HepG2 (cell line): Measurements from ENCODE around the gene KLKB1. TPM values are rescaled to one million over a fixed set of nuclear protein-coding genes. Genes with fewer than 3 reads are reported as not detected.

ENCODE experiments used
- ATAC-seq: fragments of 200-7000 bp; cut with Tn5 transposase; 3 replicates; pipeline ENCODE4 v1.9.1; 2020; ENCODE audit warnings: mild to moderate bottlenecking, moderate library complexity
- BruUV-seq: library from RNA; stranded (reverse); fragments of 400-500 nt; replicated peaks from 2 replicates; lab custom pipeline; 2021; lab: Mats Ljungman, UMichigan
- CTCF ChIA-PET: fragments of 300-600 bp; formaldehyde crosslinking; extraction: SDS; loops from one replicate; lab custom pipeline; 2021; ENCODE audit warnings: low total read pairs, inconsistent platforms, low intra/inter-chr PET ratio; lab: Yijun Ruan, JAX
- POLR2A ChIA-PET: fragments of 350-600 bp; sonication (Branson Sonifier 250); formaldehyde crosslinking; loops from one replicate; lab custom pipeline; 2020; ENCODE audit warnings: antibody characterized with exemption, inconsistent platforms; lab: Yijun Ruan, JAX
- DNase-seq: peaks from one replicate; pipeline ENCODE4 v3.0.0-alpha.2; 2015; ENCODE audit warnings: low spot score
- FAIRE-seq: peaks from 3 replicates; lab custom pipeline; 2011; peaks lifted over from hg19 to GRCh38; lab: Jason Lieb, UNC
- H2AFZ ChIP-seq: one replicate; pipeline ENCODE4 v1.6.1; 2011; ENCODE audit warnings: low read length, inconsistent platforms
- H3K27ac ChIP-seq: fragments of 300-600 bp; 3 replicates; pipeline ENCODE4 v1.8.0; 2011; ENCODE audit warnings: mixed run types, mild to moderate bottlenecking, mixed read lengths, low read length, inconsistent platforms; ENCODE audit not compliant: insufficient read depth; ENCODE audit errors: extremely low read length
- H3K27me3 ChIP-seq, 2 experiments: fragments of 200-600 bp in 1 of 2; 2 replicates in 1 of 2; 3 replicates in 1 of 2; pipeline versions ENCODE4 v1.6.0 to v1.8.0; 2011; ENCODE audit warnings: low read length in 2 of 2, mild to moderate bottlenecking in 2 of 2, moderate library complexity in 2 of 2, inconsistent platforms in 1 of 2; ENCODE audit not compliant: insufficient read depth in 2 of 2, control insufficient read depth in 1 of 2
- H3K36me3 ChIP-seq, 2 experiments: fragments of 200-600 bp in 1 of 2; replicated peaks in 1 of 2; 2 replicates in 1 of 2; 3 replicates in 1 of 2; pipeline versions ENCODE4 v1.5.1 to v1.8.0; 2011; ENCODE audit warnings: low read length in 2 of 2, inconsistent platforms in 1 of 2; ENCODE audit not compliant: insufficient read depth in 2 of 2, control insufficient read depth in 1 of 2
- H3K4me1 ChIP-seq: 2 replicates; pipeline ENCODE4 v1.5.1; 2012; ENCODE audit warnings: low read length, inconsistent platforms; ENCODE audit not compliant: insufficient read depth
- H3K4me2 ChIP-seq: 2 replicates; pipeline ENCODE4 v1.6.0; 2011; ENCODE audit warnings: low read depth, low read length, inconsistent platforms
- H3K4me3 ChIP-seq, 3 experiments: fragments of 200-600 bp in 1 of 3; sonication (generic), shearing (Covaris generic) in 1 of 3; replicated peaks in 1 of 3; 2 replicates each; pipeline ENCODE4 v1.5.1; 2011 to 2016; ENCODE audit warnings: low read length in 3 of 3, inconsistent platforms in 2 of 3, low read depth in 2 of 3, mild to moderate bottlenecking in 2 of 3, control low read depth in 1 of 3, mixed read lengths in 1 of 3; ENCODE audit not compliant: insufficient read depth in 1 of 3
- H3K79me2 ChIP-seq: one replicate; pipeline ENCODE4 v1.6.1; 2011; ENCODE audit warnings: low read length, inconsistent platforms; ENCODE audit not compliant: insufficient read depth
- H3K9ac ChIP-seq: 2 replicates; pipeline ENCODE4 v1.6.0; 2011; ENCODE audit warnings: mild to moderate bottlenecking, low read depth, low read length, inconsistent platforms; ENCODE audit not compliant: insufficient read depth
- H3K9me3 ChIP-seq: 2 replicates; pipeline ENCODE4 v1.5.1; 2012; ENCODE audit warnings: mild to moderate bottlenecking, low read length
- H4K20me1 ChIP-seq: 2 replicates; pipeline ENCODE4 v1.6.0; 2011; ENCODE audit warnings: inconsistent platforms, mild to moderate bottlenecking, low read length, moderate library complexity; ENCODE audit not compliant: insufficient read depth
- ARID5B ChIP-seq: IDR thresholded peaks from 2 replicates; pipeline ENCODE4 v1.4.0; 2020; ENCODE audit warnings: mild to moderate bottlenecking, missing genetic modification reagents
- EP300 ChIP-seq, 3 experiments: sonication (generic) in 1 of 3; formaldehyde crosslinking in 1 of 3; IDR thresholded peaks; 2 replicates each; pipeline versions ENCODE4 v1.5.1 to v1.6.1; 2011 to 2020; ENCODE audit warnings: low read depth in 2 of 3, low read length in 2 of 3, borderline replicate concordance in 1 of 3, improper control_type of control experiment in 1 of 3, mild to moderate bottlenecking in 1 of 3, missing genetic modification reagents in 1 of 3, moderate library complexity in 1 of 3
- HOXA7 ChIP-seq: sonication (generic); formaldehyde crosslinking; IDR thresholded peaks from 2 replicates; pipeline ENCODE4 v1.8.1; 2022; ENCODE audit warnings: mild to moderate bottlenecking, missing genetic modification reagents, moderate library complexity
- LCORL ChIP-seq, 2 experiments: fragments of 450-650 bp in 1 of 2; sonication (generic) in 1 of 2; formaldehyde crosslinking in 1 of 2; IDR thresholded peaks; 2 replicates each; pipeline versions ENCODE4 v1.5.0 to v1.6.1; 2017 to 2020; ENCODE audit warnings: antibody characterized with exemption in 1 of 2, missing genetic modification reagents in 1 of 2
- NR2C2 ChIP-seq: sonication (generic); formaldehyde crosslinking; IDR thresholded peaks from 2 replicates; pipeline ENCODE4 v1.4.0; 2020; ENCODE audit warnings: missing genetic modification reagents, mild to moderate bottlenecking, moderate library complexity, borderline replicate concordance
- PHF20 ChIP-seq: sonication (generic); formaldehyde crosslinking; IDR thresholded peaks from 2 replicates; pipeline ENCODE4 v1.5.0; 2020; ENCODE audit warnings: mild to moderate bottlenecking, missing genetic modification reagents
- SP5 ChIP-seq: IDR thresholded peaks from 2 replicates; pipeline ENCODE4 v1.6.1; 2016; ENCODE audit warnings: low read depth, borderline replicate concordance
- THRA ChIP-seq: sonication (generic); formaldehyde crosslinking; IDR thresholded peaks from 2 replicates; pipeline ENCODE4 v1.4.0; 2020; ENCODE audit warnings: missing genetic modification reagents, borderline replicate concordance
- ZBTB20 ChIP-seq: sonication (generic); formaldehyde crosslinking; IDR thresholded peaks from 2 replicates; pipeline ENCODE4 v1.8.1; 2023; ENCODE audit warnings: missing genetic modification reagents, low read depth, mild to moderate bottlenecking, borderline replicate concordance
- ZNF317 ChIP-seq: sonication (generic); formaldehyde crosslinking; IDR thresholded peaks from 2 replicates; pipeline ENCODE4 v1.5.0; 2020; ENCODE audit warnings: mild to moderate bottlenecking, missing genetic modification reagents
- ZNF33A ChIP-seq: sonication (generic); formaldehyde crosslinking; IDR thresholded peaks from 2 replicates; pipeline ENCODE4 v1.5.1; 2020; ENCODE audit warnings: missing genetic modification reagents, mild to moderate bottlenecking, moderate library complexity, borderline replicate concordance
- WGBS: methylation state at CpG from one replicate; pipeline ENCODE4 v1.1.6; 2017; ENCODE audit warnings: low lambda C conversion rate; 5-methylcytosine and 5-hydroxymethylcytosine counted together
- in situ Hi-C: cut with HindIII; loops from 2 replicates; pipeline ENCODE4 v1.10.0; 2017; ENCODE audit warnings: low pct_unique_long_range_greater_than_20kb; ENCODE audit not compliant: extremely low pct_ligation_motif_present
- intact Hi-C: fragments of 100-400 bp; cut with micrococcal nuclease; formaldehyde crosslinking; loops from one replicate; pipeline ENCODE4 v1.10.0; 2022; ENCODE audit not compliant: unreplicated experiment
- polyA plus RNA-seq, 8 experiments: library from polyadenylated mRNA; depleted of rRNA in 3 of 8; stranded (reverse) in 7 of 8; unstranded in 1 of 8; fragments of >200 nt; fragmentation: Illumina TruSeq in 4 of 8; extraction: Trizol in 4 of 8; gene quantifications; 2 replicates each; pipeline versions ENCODE4 v1.2.1 to v1.2.3, GENCODE V29; 2011 to 2016; ENCODE audit warnings: low read depth in 4 of 8, missing spikeins in 1 of 8, mixed read lengths in 1 of 8; ENCODE audit not compliant: insufficient read depth in 1 of 8
- total RNA-seq, 5 experiments: library from RNA; depleted of rRNA; stranded (reverse); fragments of >200 nt; fragmentation: Illumina TruSeq; extraction: Trizol; gene quantifications; 2 replicates each; pipeline ENCODE4 v1.2.3, GENCODE V29; 2016; ENCODE audit warnings: low read depth in 1 of 5
- TF ChIP-seq, protein P1 (sequence below): sonication (generic); formaldehyde crosslinking; IDR thresholded peaks from 2 replicates; pipeline ENCODE4 v1.9.0; 2021; ENCODE audit warnings: missing genetic modification reagents, borderline replicate concordance
- TF ChIP-seq, protein P2 (sequence below): sonication (generic); formaldehyde crosslinking; IDR thresholded peaks from 2 replicates; pipeline ENCODE4 v1.5.0; 2020; ENCODE audit warnings: mild to moderate bottlenecking, missing genetic modification reagents, moderate library complexity

The KLKB1 gene
- total and polyA plus RNA-seq, 2 of the 13 experiments (the other 11 are each of a cell fraction or from before 2014, with no cell fraction given), result 0.26 to 0.49 TPM

GRCh38 chr4:186283311-186283710 is 56.0 kb downstream of the KLKB1 start:
- in situ Hi-C loops (no loop called here), intact Hi-C loops (no loop called here)
- FAIRE-seq, result peak; percentile 48
- Histone ChIP-seq H3K4me2 (no peak overlapping the region), H3K9ac (no peak overlapping the region), H3K27ac (peak overlapping the region; percentile 4), H3K36me3 (peaks cover 1 to 10% of the 10 kb centered on the region in 2 experiments; a peak in 2 of 5 replicates), H3K4me1 (peaks cover 25% of the 10 kb centered on the region), H3K27me3 (no peaks in the 10 kb centered on the region), H2AFZ (no peak overlapping the region), H4K20me1 (no peaks in the 10 kb centered on the region), H3K9me3 (no peaks in the 10 kb centered on the region), H3K4me3 (no peak overlapping the region), H3K79me2 (no peaks in the 10 kb centered on the region)
- ChIA-PET POLR2A (interaction anchor here (1.8 kb wide), 1 partner anchor 17 kb away, joined by 5 read pairs; the partner anchor contains the start of gene F11), CTCF (no interaction called here)
- WGBS, result 64% methylated on average over 3 of the region's 5 CpGs
- DNase-seq, result peak; percentile 16
- ATAC-seq, result peak; percentile 85
- BruUV-seq, result no TSS peak
- TF ChIP-seq EP300 (IDR thresholded peaks at IDR 0.05; ENCODE audit: low read depth in 2 of 2, low read length in 2 of 2) (peak in 1 of 2 experiments; percentile 31; a peak in 1 of 4 replicates), EP300 (CRISPR knock-in tag; IDR thresholded peaks at IDR 0.05; ENCODE audit: borderline replicate concordance) (no peak), ARID5B (CRISPR knock-in tag) (peak; percentile 59), LCORL (IDR thresholded peaks at IDR 0.05) (no peak), LCORL (CRISPR knock-in tag; IDR thresholded peaks at IDR 0.05) (peak; percentile 66; the same call in 1 of the 2 replicates), THRA (CRISPR knock-in tag) (no peak), SP5 (peak; percentile 88), ZNF33A (CRISPR knock-in tag) (no peak), ZBTB20 (CRISPR knock-in tag) (no peak), ZNF317 (CRISPR knock-in tag) (0 out of 2 replicates have a peak, but pooled peaks have one; percentile 56), NR2C2 (peak; percentile 42; the same call in 1 of the 2 replicates), PHF20 (no peak), HOXA7 (CRISPR knock-in tag) (no peak)
- TF ChIP-seq, protein P1, sequence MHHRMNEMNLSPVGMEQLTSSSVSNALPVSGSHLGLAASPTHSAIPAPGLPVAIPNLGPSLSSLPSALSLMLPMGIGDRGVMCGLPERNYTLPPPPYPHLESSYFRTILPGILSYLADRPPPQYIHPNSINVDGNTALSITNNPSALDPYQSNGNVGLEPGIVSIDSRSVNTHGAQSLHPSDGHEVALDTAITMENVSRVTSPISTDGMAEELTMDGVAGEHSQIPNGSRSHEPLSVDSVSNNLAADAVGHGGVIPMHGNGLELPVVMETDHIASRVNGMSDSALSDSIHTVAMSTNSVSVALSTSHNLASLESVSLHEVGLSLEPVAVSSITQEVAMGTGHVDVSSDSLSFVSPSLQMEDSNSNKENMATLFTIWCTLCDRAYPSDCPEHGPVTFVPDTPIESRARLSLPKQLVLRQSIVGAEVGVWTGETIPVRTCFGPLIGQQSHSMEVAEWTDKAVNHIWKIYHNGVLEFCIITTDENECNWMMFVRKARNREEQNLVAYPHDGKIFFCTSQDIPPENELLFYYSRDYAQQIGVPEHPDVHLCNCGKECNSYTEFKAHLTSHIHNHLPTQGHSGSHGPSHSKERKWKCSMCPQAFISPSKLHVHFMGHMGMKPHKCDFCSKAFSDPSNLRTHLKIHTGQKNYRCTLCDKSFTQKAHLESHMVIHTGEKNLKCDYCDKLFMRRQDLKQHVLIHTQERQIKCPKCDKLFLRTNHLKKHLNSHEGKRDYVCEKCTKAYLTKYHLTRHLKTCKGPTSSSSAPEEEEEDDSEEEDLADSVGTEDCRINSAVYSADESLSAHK (CRISPR knock-in tag), result no peak
- TF ChIP-seq, protein P2, sequence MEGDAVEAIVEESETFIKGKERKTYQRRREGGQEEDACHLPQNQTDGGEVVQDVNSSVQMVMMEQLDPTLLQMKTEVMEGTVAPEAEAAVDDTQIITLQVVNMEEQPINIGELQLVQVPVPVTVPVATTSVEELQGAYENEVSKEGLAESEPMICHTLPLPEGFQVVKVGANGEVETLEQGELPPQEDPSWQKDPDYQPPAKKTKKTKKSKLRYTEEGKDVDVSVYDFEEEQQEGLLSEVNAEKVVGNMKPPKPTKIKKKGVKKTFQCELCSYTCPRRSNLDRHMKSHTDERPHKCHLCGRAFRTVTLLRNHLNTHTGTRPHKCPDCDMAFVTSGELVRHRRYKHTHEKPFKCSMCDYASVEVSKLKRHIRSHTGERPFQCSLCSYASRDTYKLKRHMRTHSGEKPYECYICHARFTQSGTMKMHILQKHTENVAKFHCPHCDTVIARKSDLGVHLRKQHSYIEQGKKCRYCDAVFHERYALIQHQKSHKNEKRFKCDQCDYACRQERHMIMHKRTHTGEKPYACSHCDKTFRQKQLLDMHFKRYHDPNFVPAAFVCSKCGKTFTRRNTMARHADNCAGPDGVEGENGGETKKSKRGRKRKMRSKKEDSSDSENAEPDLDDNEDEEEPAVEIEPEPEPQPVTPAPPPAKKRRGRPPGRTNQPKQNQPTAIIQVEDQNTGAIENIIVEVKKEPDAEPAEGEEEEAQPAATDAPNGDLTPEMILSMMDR (CRISPR knock-in tag), result peak; percentile 6; the same call in 1 of the 2 replicates
